MM.1S (cell line): Measurements from ENCODE around the gene DPP10.

ENCODE experiments used
- DNase-seq: peaks from one replicate; pipeline ENCODE4 v3.0.0-alpha.2; 2015
- H2AFZ ChIP-seq: fragments of 300-600 bp; sonication (generic); 2 replicates; pipeline ENCODE4 v1.6.0; 2016; ENCODE audit warnings: antibody characterized with exemption, low read length
- H3F3A ChIP-seq: fragments of 300-600 bp; sonication (generic); 2 replicates; pipeline ENCODE4 v1.6.1; 2016; ENCODE audit warnings: mild to moderate bottlenecking, antibody characterized with exemption, low read length, moderate library complexity, mixed read lengths; ENCODE audit not compliant: insufficient read depth
- H3K27ac ChIP-seq: fragments of 300-600 bp; sonication (generic); 2 replicates; pipeline ENCODE4 v1.5.1; 2016; ENCODE audit warnings: mild to moderate bottlenecking, low read length
- H3K27me3 ChIP-seq: fragments of 300-600 bp; sonication (generic); replicated peaks from 2 replicates; pipeline ENCODE4 v1.6.0; 2016; ENCODE audit warnings: low read length; ENCODE audit not compliant: insufficient read depth
- H3K36me3 ChIP-seq: fragments of 300-600 bp; sonication (generic); replicated peaks from 2 replicates; pipeline ENCODE4 v1.6.1; 2016; ENCODE audit warnings: mild to moderate bottlenecking, low read length, mixed read lengths; ENCODE audit not compliant: insufficient read depth
- H3K4me1 ChIP-seq: fragments of 300-600 bp; sonication (generic); 2 replicates; pipeline ENCODE4 v1.6.1; 2016; ENCODE audit warnings: low read length, mixed read lengths
- H3K4me2 ChIP-seq: fragments of 300-600 bp; sonication (generic); 2 replicates; pipeline ENCODE4 v1.6.0; 2016; ENCODE audit warnings: low read depth, low read length
- H3K4me3 ChIP-seq: fragments of 300-600 bp; sonication (generic); 2 replicates; pipeline ENCODE4 v1.5.1; 2016; ENCODE audit warnings: low read length, mixed read lengths
- H3K79me2 ChIP-seq: fragments of 300-600 bp; sonication (generic); 2 replicates; pipeline ENCODE4 v1.6.1; 2016; ENCODE audit warnings: mixed run types, low read length, mixed read lengths
- H3K9ac ChIP-seq: fragments of 300-600 bp; sonication (generic); 2 replicates; pipeline ENCODE4 v1.6.1; 2016; ENCODE audit warnings: low read length, mixed read lengths
- H3K9me2 ChIP-seq: fragments of 300-600 bp; sonication (generic); replicated peaks from 2 replicates; pipeline ENCODE4 v1.6.1; 2016; ENCODE audit warnings: mild to moderate bottlenecking, low read length, mixed read lengths; ENCODE audit not compliant: insufficient read depth
- H3K9me3 ChIP-seq: fragments of 300-600 bp; sonication (generic); replicated peaks from 2 replicates; pipeline ENCODE4 v1.6.1; 2016; ENCODE audit warnings: mild to moderate bottlenecking, low read length, mixed read lengths; ENCODE audit not compliant: insufficient read depth
- H4K20me1 ChIP-seq: fragments of 300-600 bp; sonication (generic); 2 replicates; pipeline ENCODE4 v1.6.1; 2016; ENCODE audit warnings: mild to moderate bottlenecking, low read length, moderate library complexity, mixed read lengths; ENCODE audit not compliant: insufficient read depth
- EZH2 ChIP-seq: fragments of 300-600 bp; sonication (generic); optimal IDR thresholded peaks from 2 replicates; pipeline ENCODE3; 2017; ENCODE audit warnings: low read depth, mild to moderate bottlenecking, antibody characterized with exemption, low read length, mixed read lengths
- EZH2phosphoT487 ChIP-seq: fragments of 300-600 bp; sonication (generic); IDR thresholded peaks from 2 replicates; pipeline ENCODE4 v1.6.1; 2018; ENCODE audit warnings: antibody characterized with exemption, low read length
- TF ChIP-seq, protein P1 (sequence below): fragments of 300-600 bp; sonication (generic); IDR thresholded peaks from 2 replicates; pipeline ENCODE4 v1.5.1; 2016; ENCODE audit warnings: antibody characterized with exemption, low read length, mixed read lengths

The DPP10 gene

DNA sequence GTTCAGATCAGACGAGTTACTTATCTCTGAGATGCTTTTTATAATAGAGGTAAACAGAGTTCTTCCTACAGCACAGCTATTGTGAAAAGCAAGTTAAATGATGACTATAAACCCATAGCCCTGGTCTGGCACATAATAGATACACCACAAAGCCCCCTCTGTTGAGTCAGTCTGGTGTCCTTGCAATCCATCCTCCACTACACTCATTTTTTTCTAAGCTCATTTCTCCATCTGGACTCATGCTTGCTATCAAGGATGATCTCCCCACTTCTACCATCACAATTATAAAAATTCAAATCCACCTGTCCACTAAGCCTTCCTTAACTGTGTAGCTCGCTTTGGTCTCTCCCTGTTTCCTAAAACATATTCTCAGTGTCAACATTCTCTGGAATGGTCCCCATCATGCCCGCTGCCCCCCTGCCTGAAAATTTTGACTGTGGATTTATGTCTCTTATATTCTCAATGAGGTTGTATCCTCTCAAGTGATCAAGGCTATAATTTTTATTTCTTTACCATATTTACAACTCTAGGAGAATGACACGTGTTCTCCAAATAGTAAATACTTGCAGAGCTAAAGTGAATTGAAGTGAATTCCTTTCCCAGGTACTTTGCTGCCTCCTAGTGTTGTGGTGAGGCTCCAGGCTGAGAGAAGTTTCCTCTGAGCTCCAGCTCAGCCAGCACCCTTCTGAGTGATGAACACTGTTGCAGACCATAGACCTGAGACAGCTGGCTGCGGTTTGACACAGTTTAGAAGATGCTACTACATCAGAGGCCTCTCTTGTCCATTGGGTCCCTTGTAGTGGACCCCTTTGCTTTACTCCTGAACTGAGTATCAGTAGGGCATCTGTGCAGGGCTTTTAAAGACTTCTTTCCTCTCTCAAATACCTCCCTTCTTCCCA lies 108.7 kb downstream of the DPP10 start:
- Histone ChIP-seq H2AFZ (no peak overlapping the region), H3K9me2 (no peaks in the 10 kb centered on the region), H3K9ac (no peak overlapping the region), H3K4me1 (no peaks in the 10 kb centered on the region), H3K9me3 (no peaks in the 10 kb centered on the region), H4K20me1 (no peaks in the 10 kb centered on the region), H3K4me3 (no peak overlapping the region), H3K36me3 (no peaks in the 10 kb centered on the region), H3K27me3 (no peaks in the 10 kb centered on the region), H3F3A (no peaks in the 10 kb centered on the region), H3K4me2 (no peak overlapping the region), H3K79me2 (no peaks in the 10 kb centered on the region), H3K27ac (no peak overlapping the region)
- DNase-seq, result peak; percentile 75
- TF ChIP-seq EZH2phosphoT487, result no peak
- TF ChIP-seq, protein P1, sequence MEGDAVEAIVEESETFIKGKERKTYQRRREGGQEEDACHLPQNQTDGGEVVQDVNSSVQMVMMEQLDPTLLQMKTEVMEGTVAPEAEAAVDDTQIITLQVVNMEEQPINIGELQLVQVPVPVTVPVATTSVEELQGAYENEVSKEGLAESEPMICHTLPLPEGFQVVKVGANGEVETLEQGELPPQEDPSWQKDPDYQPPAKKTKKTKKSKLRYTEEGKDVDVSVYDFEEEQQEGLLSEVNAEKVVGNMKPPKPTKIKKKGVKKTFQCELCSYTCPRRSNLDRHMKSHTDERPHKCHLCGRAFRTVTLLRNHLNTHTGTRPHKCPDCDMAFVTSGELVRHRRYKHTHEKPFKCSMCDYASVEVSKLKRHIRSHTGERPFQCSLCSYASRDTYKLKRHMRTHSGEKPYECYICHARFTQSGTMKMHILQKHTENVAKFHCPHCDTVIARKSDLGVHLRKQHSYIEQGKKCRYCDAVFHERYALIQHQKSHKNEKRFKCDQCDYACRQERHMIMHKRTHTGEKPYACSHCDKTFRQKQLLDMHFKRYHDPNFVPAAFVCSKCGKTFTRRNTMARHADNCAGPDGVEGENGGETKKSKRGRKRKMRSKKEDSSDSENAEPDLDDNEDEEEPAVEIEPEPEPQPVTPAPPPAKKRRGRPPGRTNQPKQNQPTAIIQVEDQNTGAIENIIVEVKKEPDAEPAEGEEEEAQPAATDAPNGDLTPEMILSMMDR, result peak; percentile 77

DNA sequence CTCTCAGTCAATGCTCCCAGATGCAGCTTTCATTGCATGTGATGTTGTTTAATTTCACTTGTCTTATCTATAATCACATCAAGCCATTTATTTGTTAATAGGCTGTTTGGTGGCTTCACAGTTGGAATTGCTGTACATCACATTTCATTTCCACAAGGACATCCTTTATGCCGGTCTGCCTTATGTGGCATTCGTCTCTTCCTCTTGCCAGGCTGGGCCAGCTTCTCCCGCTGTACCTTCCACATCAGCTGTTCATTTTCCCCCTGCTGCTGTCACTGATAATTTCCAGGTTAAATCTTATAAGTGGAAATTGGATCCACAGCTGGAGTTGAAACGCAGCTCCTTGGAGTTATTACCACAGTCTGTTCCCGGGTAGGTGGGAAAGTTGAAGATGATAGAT lies 110.6 kb downstream of the DPP10 start:
- H3K9ac ChIP-seq, result no peak overlapping the region
- no peak overlapping the region for H2AFZ ChIP-seq
- no peaks in the 10 kb centered on the region for H3K79me2 ChIP-seq
- no peaks in the 10 kb centered on the region for H3F3A ChIP-seq
- no peaks in the 10 kb centered on the region for H3K9me2 ChIP-seq
- H3K36me3 ChIP-seq, result no peaks in the 10 kb centered on the region
- H3K27me3 ChIP-seq, result no peaks in the 10 kb centered on the region
- DNase-seq, result no peak
- H3K27ac ChIP-seq, result no peak overlapping the region
- H3K4me2 ChIP-seq, result no peak overlapping the region
- no peaks in the 10 kb centered on the region for H4K20me1 ChIP-seq
- H3K4me1 ChIP-seq, result no peaks in the 10 kb centered on the region
- TF ChIP-seq EZH2, result no peak
- no peak for TF ChIP-seq EZH2phosphoT487
- no peak overlapping the region for H3K4me3 ChIP-seq
- H3K9me3 ChIP-seq, result no peaks in the 10 kb centered on the region

DNA sequence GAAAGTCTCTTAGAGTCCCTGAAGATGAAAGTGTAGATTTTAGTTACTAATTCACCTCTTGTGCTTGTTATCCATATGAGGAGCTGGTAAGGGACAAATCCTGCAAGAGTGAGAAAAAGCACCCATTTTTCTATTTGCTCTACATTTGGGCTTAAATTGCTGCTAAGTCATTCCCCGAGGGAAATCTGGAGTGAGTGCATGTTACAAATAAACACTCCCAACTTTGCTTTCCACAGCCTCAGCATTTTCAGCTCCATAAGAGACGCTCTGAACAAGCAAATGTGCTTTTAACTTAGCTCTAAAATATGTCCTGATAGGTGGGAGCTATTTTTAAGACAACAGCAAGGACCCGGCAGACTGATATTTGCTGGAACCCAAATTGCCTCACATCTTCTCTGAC lies 126.7 kb downstream of the DPP10 start:
- no peaks in the 10 kb centered on the region for H3K79me2 ChIP-seq
- no peaks in the 10 kb centered on the region for H4K20me1 ChIP-seq
- no peak overlapping the region for H3K9ac ChIP-seq
- no peaks in the 10 kb centered on the region for H3K27me3 ChIP-seq
- TF ChIP-seq, protein P1, result no peak
- TF ChIP-seq EZH2phosphoT487 (no peak), EZH2 (no peak)
- no peaks in the 10 kb centered on the region for H3K9me2 ChIP-seq
- no peaks in the 10 kb centered on the region for H3K9me3 ChIP-seq
- H3F3A ChIP-seq, result no peaks in the 10 kb centered on the region
- H3K4me3 ChIP-seq, result no peak overlapping the region
- H3K27ac ChIP-seq, result no peak overlapping the region
- no peaks in the 10 kb centered on the region for H3K4me1 ChIP-seq
- no peak for DNase-seq
- H3K36me3 ChIP-seq, result no peaks in the 10 kb centered on the region
- no peak overlapping the region for H2AFZ ChIP-seq
- H3K4me2 ChIP-seq, result no peak overlapping the region

DNA sequence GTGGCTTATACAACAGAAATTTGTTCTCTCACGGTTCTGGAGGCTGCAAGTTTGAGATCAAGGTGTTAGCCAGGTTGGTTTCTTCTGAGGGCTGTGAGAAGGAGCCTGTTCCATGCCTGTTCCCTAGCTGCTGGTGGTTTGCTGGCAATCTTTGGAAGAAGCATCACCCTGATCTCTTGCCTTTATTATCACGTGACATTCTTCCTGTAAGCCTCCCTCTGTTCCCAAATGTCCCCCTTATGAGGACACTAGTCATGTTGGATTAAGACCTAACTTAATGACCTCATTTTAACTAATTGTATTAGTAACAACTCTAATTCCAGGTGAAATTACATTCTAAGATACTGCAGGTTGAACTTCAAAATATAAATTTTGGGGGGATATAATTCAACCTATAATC lies 135.2 kb downstream of the DPP10 start:
- no peak for TF ChIP-seq EZH2
- no peak for TF ChIP-seq EZH2phosphoT487
- TF ChIP-seq, protein P1, result no peak
- H3K36me3 ChIP-seq, result no peaks in the 10 kb centered on the region
- no peaks in the 10 kb centered on the region for H3K4me1 ChIP-seq
- no peak overlapping the region for H3K4me3 ChIP-seq
- no peak overlapping the region for H3K9ac ChIP-seq
- H3K9me3 ChIP-seq, result no peaks in the 10 kb centered on the region
- H3K9me2 ChIP-seq, result no peaks in the 10 kb centered on the region
- no peaks in the 10 kb centered on the region for H3K27me3 ChIP-seq
- no peaks in the 10 kb centered on the region for H4K20me1 ChIP-seq
- H3K27ac ChIP-seq, result no peak overlapping the region
- no peak for DNase-seq
- H3K79me2 ChIP-seq, result no peaks in the 10 kb centered on the region
- H2AFZ ChIP-seq, result no peak overlapping the region
- no peak overlapping the region for H3K4me2 ChIP-seq
- no peaks in the 10 kb centered on the region for H3F3A ChIP-seq
